ENCODE measurements around the gene LRP1B. TPM values are rescaled to one million over a fixed set of nuclear protein-coding genes. Genes with fewer than 3 reads are reported as not detected.

Gene LRP1B
- total and polyA plus RNA-seq, 2 of the 8 experiments (the other 6 are each of a cell fraction or from before 2014, with no cell fraction given): 0.03 TPM; not detected in 1

- no peak for TF ChIP-seq CBX8 (IDR thresholded peaks at IDR 0.05; ENCODE audit: borderline replicate concordance, low read depth, low read length)
Measured at GRCh38 chr2:140308706-140309105, 1822.1 kb downstream of the LRP1B start (continued).

DNA sequence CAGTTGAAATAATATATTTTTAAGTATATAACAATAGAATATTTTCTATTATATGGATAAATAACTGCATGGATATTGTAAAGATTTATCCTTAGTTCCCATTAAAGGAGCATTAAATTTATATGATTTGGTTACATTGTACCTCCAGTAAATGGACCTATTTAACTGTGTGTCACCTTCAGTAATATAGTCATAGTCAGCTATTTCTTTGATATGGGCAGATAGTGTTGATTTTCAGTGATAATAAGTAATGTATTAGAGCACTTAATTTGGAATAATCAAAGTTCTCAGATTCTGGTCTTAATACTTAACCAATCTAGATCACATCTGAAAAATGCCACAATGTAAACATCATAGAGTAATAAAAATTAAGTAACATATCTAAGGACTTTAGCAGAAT lies 1823.3 kb downstream of the LRP1B start:
- Histone ChIP-seq H2AK5ac (ENCODE audit: low read depth, low read length) (no peak overlapping the region), H2BK12ac (ENCODE audit: low read depth, low read length) (no peak overlapping the region), H2BK20ac (ENCODE audit: low read length) (no peak overlapping the region), H4K20me1 (replicated peaks in 1 of 2; ENCODE audit: control insufficient read depth in 1 of 2, insufficient read depth in 2 of 2, low read length in 2 of 2) (no peaks in the 10 kb centered on the region), H3K14ac (ENCODE audit: insufficient read length) (no peak overlapping the region), H3K56ac (replicated peaks; ENCODE audit: insufficient read length, low read depth, low read length) (no peak overlapping the region), H2AFZ (ENCODE audit: low read length) (no peak overlapping the region), H3K4ac (replicated peaks; ENCODE audit: insufficient read length, low read depth, low read length) (no peak overlapping the region), H3K27ac (ENCODE audit: low read depth, low read length) (no peak overlapping the region), H3K4me1 (replicated peaks in 1 of 4; ENCODE audit: control insufficient read depth in 3 of 4, insufficient read depth in 4 of 4, low read length in 3 of 4) (no peaks in the 10 kb centered on the region), H3K79me1 (ENCODE audit: low read depth, low read length) (no peaks in the 10 kb centered on the region), H3K4me2 (ENCODE audit: insufficient read depth in 1 of 2, low read depth in 2 of 2, low read length in 2 of 2) (no peak overlapping the region), H3K9ac (replicated peaks in 1 of 4; ENCODE audit: extremely low read depth in 1 of 4, low read depth in 3 of 4, low read length in 3 of 4) (no peak overlapping the region), H2BK15ac (ENCODE audit: low read length) (no peak overlapping the region), H4K8ac (ENCODE audit: extremely low read depth, insufficient read depth, low read length) (no peak overlapping the region), H3K36me3 (ENCODE audit: control insufficient read depth in 2 of 4, insufficient read depth in 4 of 4, low read length in 3 of 4) (no peaks in the 10 kb centered on the region), H4K5ac (ENCODE audit: insufficient read length, low read depth, low read length) (no peak overlapping the region), H2BK5ac (ENCODE audit: low read depth, low read length) (no peak overlapping the region), H3K79me2 (ENCODE audit: control insufficient read depth in 1 of 2, insufficient read depth in 2 of 2, low read length in 2 of 2) (no peaks in the 10 kb centered on the region), H3K27me3 (replicated peaks in 1 of 4; ENCODE audit: control insufficient read depth in 3 of 4, extremely low read depth in 1 of 4, insufficient read depth in 3 of 4, low read length in 3 of 4) (no peaks in the 10 kb centered on the region), H3K4me3 (ENCODE audit: extremely low read depth in 1 of 4, insufficient read depth in 2 of 4, low read depth in 3 of 4, low read length in 4 of 4) (no peak overlapping the region), H3K23me2 (ENCODE audit: low read depth, low read length) (no peaks in the 10 kb centered on the region), H4K91ac (replicated peaks; ENCODE audit: insufficient read length, low read length) (no peak overlapping the region), H3K23ac (ENCODE audit: insufficient read length) (no peak overlapping the region), H3K18ac (ENCODE audit: extremely low read depth, low read length) (no peak overlapping the region), H2BK120ac (replicated peaks; ENCODE audit: low read depth, low read length) (no peak overlapping the region), H3K9me3 (ENCODE audit: insufficient read depth in 2 of 2, low read depth in 1 of 2, low read length in 1 of 2) (no peaks in the 10 kb centered on the region)
- FAIRE-seq (no peak), DNase-seq (ENCODE audit: low read depth in 1 of 2, low spot score in 2 of 2) (no peak)
- ChIA-PET CTCF (ENCODE audit: partially characterized antibody) (no interaction called here), POLR2A (ENCODE audit: partially characterized antibody) (no interaction called here)
- TF ChIP-seq SP1 (IDR thresholded peaks at IDR 0.05; ENCODE audit: low read depth, low read length): no peak

Measured in H1 (cell line).